Activated CD4-positive, alpha-beta T cell treated with anti-CD3 and anti-CD28 coated beads, Interleukin-2, amount 50 U/mL, for 1 hour (primary cell): ENCODE results near the gene KIF25.
"Not testable (repeated sequence)": the region's sequence is repeated elsewhere in the genome, so short reads cannot be mapped to it uniquely, and the experiment has no call there.

Experiments used
- DNase-seq: peaks from one replicate; pipeline ENCODE4 v3.0.0-alpha.2; 2020

Gene KIF25

GRCh38 chr6:168073937-168074730, 76.7 kb downstream of the KIF25 start:
- DNase-seq: no peak

- DNase-seq: no peak
These were observed 77.7 kb downstream of the KIF25 start for GRCh38 chr6:168075216-168075615.

GRCh38 chr6:168075787-168076202, 78.3 kb downstream of the KIF25 start:
- no peak for DNase-seq

- not testable (repeated sequence) for DNase-seq
These were observed 79.9 kb downstream of the KIF25 start for GRCh38 chr6:168077401-168077800.

- DNase-seq: no peak
These were observed 80.9 kb downstream of the KIF25 start for GRCh38 chr6:168078175-168078942.

- no peak for DNase-seq
These were observed 81.5 kb downstream of the KIF25 start, which contains the start of gene FRMD1 for GRCh38 chr6:168078943-168079405. Gene FRMD1, minus strand, starts transcription at chr6:168079212. Its CDS starts 118 bp downstream, at chr6:168079094.

GRCh38 chr6:168080393-168081077, 83.1 kb downstream of the KIF25 start:
- DNase-seq: no peak

GRCh38 chr6:168081858-168082546, 84.5 kb downstream of the KIF25 start:
- no peak for DNase-seq

- DNase-seq: no peak
These were observed 85.5 kb downstream of the KIF25 start for GRCh38 chr6:168082860-168083513.

GRCh38 chr6:168083514-168083885, 86.0 kb downstream of the KIF25 start:
- DNase-seq: no peak

GRCh38 chr6:168084465-168085160, 87.1 kb downstream of the KIF25 start:
- no peak for DNase-seq

- DNase-seq: no peak
These were observed 88.6 kb downstream of the KIF25 start for GRCh38 chr6:168086066-168086465.

GRCh38 chr6:168086616-168087015, 89.1 kb downstream of the KIF25 start:
- no peak for DNase-seq

GRCh38 chr6:168087436-168088160, 90.1 kb downstream of the KIF25 start:
- no peak for DNase-seq

GRCh38 chr6:168088161-168089053, 90.9 kb downstream of the KIF25 start:
- no peak for DNase-seq

GRCh38 chr6:168089186-168090063, 92.0 kb downstream of the KIF25 start:
- DNase-seq: no peak

- DNase-seq: no peak
These were observed 92.7 kb downstream of the KIF25 start for GRCh38 chr6:168090064-168090690.

- no peak for DNase-seq
These were observed 93.2 kb downstream of the KIF25 start for GRCh38 chr6:168090706-168091105.
